Measurements from ENCODE around the gene RPS21. TPM values are rescaled to one million over a fixed set of nuclear protein-coding genes. Genes with fewer than 3 reads are reported as not detected.

RPS21 gene
- total and polyA plus RNA-seq, 4 donors, result 278 to 1,588 (median 439) TPM

DNA sequence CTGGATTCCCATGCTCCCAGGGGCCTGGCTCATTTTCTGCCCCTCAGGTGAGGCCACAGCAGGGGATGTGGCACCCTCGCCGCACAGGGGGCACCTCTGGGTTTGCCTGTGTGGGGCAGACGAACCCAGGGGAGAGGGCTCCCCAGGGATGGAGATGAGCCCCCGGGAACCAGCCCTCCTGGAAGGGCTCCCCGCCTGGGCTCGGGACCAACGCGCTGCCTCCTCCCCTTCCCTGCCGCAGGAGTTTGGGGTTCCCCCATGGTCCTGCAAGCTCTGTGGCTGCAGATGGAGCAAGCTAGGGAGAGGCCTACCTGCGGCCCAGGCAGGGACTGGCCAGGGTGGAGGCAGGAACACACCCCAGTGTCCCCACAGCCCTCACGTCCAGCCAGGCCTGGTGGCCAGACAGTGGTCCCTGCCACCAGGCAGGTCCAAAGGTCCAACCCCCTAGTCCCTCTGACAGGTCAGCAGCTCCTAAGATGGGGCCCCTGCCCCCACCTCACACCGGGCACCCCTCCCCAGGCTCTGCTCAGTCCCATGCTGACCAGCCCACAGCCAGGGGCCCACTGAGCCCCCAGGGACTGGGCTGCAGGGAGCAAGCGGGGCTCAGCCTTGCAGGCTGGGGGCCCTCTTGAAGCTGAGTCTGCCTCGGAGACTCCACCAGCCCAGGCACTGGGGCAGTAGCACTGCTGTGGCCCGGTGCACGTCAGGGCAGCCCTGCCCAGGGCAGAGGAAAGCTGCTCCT is 33.4 kb upstream of the RPS21 start:
- Histone ChIP-seq H3K36me3 (ENCODE audit: control insufficient read depth in 4 of 4, insufficient read depth in 3 of 4, low read depth in 1 of 4, low read length in 3 of 4) (peaks cover 0 to 5% (median 3%) of the 10 kb centered on the region in 4 donors), H3K9me3 (ENCODE audit: control insufficient read depth in 4 of 4, low read length in 3 of 4) (no peaks in the 10 kb centered on the region), H3K4me3 (ENCODE audit: low read depth in 1 of 3, low read length in 3 of 3) (peak overlapping the region in 1 of 3 donors; percentile 23), H3K27me3 (ENCODE audit: control insufficient read depth in 4 of 4, insufficient read depth in 4 of 4, low read length in 3 of 4) (no peaks in the 10 kb centered on the region), H3K27ac (ENCODE audit: low read depth in 1 of 2, low read length in 2 of 2) (peak overlapping the region; percentile 84 to 88), H3K4me1 (ENCODE audit: control insufficient read depth in 4 of 4, insufficient read depth in 4 of 4, low read length in 3 of 4) (peaks cover 45 to 64% (median 56%) of the 10 kb centered on the region in 4 donors), H3K9ac (ENCODE audit: low read depth in 1 of 2, low read length in 2 of 2) (peak overlapping the region in 1 of 2 donors; percentile 38)
- WGBS, result 74% methylated on average over 16 of the region's 16 CpGs
- no peak for TF ChIP-seq EGR1 (IDR thresholded peaks at IDR 0.05; ENCODE audit: low read depth in 2 of 2)
- no peak for TF ChIP-seq HNF4A (conservative IDR thresholded peaks at IDR 0.05)
- TF ChIP-seq RXRA (IDR thresholded peaks at IDR 0.05), result no peak
- TF ChIP-seq TAF1 (conservative IDR thresholded peaks at IDR 0.05), result no peak
- TF ChIP-seq, protein P1, sequence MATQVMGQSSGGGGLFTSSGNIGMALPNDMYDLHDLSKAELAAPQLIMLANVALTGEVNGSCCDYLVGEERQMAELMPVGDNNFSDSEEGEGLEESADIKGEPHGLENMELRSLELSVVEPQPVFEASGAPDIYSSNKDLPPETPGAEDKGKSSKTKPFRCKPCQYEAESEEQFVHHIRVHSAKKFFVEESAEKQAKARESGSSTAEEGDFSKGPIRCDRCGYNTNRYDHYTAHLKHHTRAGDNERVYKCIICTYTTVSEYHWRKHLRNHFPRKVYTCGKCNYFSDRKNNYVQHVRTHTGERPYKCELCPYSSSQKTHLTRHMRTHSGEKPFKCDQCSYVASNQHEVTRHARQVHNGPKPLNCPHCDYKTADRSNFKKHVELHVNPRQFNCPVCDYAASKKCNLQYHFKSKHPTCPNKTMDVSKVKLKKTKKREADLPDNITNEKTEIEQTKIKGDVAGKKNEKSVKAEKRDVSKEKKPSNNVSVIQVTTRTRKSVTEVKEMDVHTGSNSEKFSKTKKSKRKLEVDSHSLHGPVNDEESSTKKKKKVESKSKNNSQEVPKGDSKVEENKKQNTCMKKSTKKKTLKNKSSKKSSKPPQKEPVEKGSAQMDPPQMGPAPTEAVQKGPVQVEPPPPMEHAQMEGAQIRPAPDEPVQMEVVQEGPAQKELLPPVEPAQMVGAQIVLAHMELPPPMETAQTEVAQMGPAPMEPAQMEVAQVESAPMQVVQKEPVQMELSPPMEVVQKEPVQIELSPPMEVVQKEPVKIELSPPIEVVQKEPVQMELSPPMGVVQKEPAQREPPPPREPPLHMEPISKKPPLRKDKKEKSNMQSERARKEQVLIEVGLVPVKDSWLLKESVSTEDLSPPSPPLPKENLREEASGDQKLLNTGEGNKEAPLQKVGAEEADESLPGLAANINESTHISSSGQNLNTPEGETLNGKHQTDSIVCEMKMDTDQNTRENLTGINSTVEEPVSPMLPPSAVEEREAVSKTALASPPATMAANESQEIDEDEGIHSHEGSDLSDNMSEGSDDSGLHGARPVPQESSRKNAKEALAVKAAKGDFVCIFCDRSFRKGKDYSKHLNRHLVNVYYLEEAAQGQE (IDR thresholded peaks at IDR 0.05), result no peak
- no peak for TF ChIP-seq NR2F2 (IDR thresholded peaks at IDR 0.05)
- TF ChIP-seq, protein P2, sequence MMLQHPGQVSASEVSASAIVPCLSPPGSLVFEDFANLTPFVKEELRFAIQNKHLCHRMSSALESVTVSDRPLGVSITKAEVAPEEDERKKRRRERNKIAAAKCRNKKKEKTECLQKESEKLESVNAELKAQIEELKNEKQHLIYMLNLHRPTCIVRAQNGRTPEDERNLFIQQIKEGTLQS (IDR thresholded peaks at IDR 0.05), result no peak
- no peak for TF ChIP-seq YY1 (IDR thresholded peaks at IDR 0.05)
- TF ChIP-seq, protein P3, sequence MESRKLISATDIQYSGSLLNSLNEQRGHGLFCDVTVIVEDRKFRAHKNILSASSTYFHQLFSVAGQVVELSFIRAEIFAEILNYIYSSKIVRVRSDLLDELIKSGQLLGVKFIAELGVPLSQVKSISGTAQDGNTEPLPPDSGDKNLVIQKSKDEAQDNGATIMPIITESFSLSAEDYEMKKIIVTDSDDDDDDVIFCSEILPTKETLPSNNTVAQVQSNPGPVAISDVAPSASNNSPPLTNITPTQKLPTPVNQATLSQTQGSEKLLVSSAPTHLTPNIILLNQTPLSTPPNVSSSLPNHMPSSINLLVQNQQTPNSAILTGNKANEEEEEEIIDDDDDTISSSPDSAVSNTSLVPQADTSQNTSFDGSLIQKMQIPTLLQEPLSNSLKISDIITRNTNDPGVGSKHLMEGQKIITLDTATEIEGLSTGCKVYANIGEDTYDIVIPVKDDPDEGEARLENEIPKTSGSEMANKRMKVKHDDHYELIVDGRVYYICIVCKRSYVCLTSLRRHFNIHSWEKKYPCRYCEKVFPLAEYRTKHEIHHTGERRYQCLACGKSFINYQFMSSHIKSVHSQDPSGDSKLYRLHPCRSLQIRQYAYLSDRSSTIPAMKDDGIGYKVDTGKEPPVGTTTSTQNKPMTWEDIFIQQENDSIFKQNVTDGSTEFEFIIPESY (IDR thresholded peaks at IDR 0.05), result no peak
- DNase-seq (ENCODE audit: low spot score), result no peak

DNA sequence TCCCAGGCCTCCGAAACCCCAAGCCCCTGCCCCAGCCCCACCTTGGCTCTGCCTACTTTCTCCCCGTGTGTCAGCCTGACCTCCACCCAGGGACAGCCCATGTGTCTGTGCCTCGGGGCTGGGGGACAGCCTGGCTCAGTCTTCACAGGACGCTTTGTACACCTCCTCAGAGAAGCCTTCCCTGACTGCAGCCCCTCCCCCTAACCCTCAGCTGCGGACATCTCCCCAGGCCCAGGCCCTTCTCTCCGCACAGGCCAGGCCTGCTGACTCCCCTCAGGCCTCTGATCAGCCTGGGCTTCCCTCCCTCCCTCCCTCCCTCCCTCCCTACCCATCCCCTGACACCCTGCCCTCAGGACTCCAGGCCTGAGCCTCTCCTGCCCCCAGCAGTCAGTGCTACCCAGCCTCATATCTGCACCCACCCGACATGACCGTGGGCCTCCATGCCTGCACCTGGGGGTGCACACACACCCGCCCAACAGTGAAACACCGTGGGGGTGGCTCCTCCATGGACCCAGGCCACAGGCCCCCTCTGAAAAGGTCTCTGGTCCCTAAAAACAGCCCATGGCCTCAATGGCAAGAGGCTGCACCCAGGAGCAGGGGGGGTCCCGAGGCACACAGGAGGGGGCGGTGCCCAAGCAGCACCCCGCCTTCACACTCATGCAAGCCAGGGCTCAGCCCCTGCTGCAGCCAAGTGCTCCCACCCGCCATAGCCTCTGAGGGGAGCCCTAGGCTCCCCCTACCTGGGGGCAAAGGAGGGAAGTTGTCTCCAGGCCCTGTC is 32.7 kb upstream of the RPS21 start:
- no peak overlapping the region for H3K4me3 ChIP-seq (ENCODE audit: low read depth in 1 of 3, low read length in 3 of 3)
- WGBS, result 75% methylated on average over 14 of the region's 14 CpGs
- peak overlapping the region in 1 of 2 donors; percentile 88 for H3K27ac ChIP-seq (ENCODE audit: low read depth in 1 of 2, low read length in 2 of 2)
- no peak for DNase-seq (ENCODE audit: low spot score)
- peak overlapping the region in 1 of 2 donors; percentile 59 for H3K9ac ChIP-seq (ENCODE audit: low read depth in 1 of 2, low read length in 2 of 2)
- no peaks in the 10 kb centered on the region for H3K9me3 ChIP-seq (ENCODE audit: control insufficient read depth in 4 of 4, low read length in 3 of 4)
- H3K27me3 ChIP-seq (ENCODE audit: control insufficient read depth in 4 of 4, insufficient read depth in 4 of 4, low read length in 3 of 4), result no peaks in the 10 kb centered on the region
- H3K4me1 ChIP-seq (ENCODE audit: control insufficient read depth in 4 of 4, insufficient read depth in 4 of 4, low read length in 3 of 4), result peaks cover 52 to 71% (median 62%) of the 10 kb centered on the region in 4 donors
- H3K36me3 ChIP-seq (ENCODE audit: control insufficient read depth in 4 of 4, insufficient read depth in 3 of 4, low read depth in 1 of 4, low read length in 3 of 4), result peaks cover 0 to 5% (median 3%) of the 10 kb centered on the region in 4 donors
- TF ChIP-seq JUND (IDR thresholded peaks at IDR 0.05) (no peak), TAF1 (conservative IDR thresholded peaks at IDR 0.05) (no peak), RAD21 (IDR thresholded peaks at IDR 0.05) (no peak), HNF4G (IDR thresholded peaks at IDR 0.05) (no peak), GABPA (IDR thresholded peaks at IDR 0.05 in 1 of 2, conservative IDR thresholded peaks at IDR 0.05 in 1 of 2) (no peak), FOXA1 (IDR thresholded peaks at IDR 0.05) (no peak), NR2F2 (IDR thresholded peaks at IDR 0.05) (no peak), EGR1 (IDR thresholded peaks at IDR 0.05; ENCODE audit: low read depth in 2 of 2) (no peak)
- TF ChIP-seq, protein P4, sequence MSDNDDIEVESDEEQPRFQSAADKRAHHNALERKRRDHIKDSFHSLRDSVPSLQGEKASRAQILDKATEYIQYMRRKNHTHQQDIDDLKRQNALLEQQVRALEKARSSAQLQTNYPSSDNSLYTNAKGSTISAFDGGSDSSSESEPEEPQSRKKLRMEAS (IDR thresholded peaks at IDR 0.05), result no peak
- TF ChIP-seq, protein P1 (IDR thresholded peaks at IDR 0.05), result no peak
- TF ChIP-seq, protein P5, sequence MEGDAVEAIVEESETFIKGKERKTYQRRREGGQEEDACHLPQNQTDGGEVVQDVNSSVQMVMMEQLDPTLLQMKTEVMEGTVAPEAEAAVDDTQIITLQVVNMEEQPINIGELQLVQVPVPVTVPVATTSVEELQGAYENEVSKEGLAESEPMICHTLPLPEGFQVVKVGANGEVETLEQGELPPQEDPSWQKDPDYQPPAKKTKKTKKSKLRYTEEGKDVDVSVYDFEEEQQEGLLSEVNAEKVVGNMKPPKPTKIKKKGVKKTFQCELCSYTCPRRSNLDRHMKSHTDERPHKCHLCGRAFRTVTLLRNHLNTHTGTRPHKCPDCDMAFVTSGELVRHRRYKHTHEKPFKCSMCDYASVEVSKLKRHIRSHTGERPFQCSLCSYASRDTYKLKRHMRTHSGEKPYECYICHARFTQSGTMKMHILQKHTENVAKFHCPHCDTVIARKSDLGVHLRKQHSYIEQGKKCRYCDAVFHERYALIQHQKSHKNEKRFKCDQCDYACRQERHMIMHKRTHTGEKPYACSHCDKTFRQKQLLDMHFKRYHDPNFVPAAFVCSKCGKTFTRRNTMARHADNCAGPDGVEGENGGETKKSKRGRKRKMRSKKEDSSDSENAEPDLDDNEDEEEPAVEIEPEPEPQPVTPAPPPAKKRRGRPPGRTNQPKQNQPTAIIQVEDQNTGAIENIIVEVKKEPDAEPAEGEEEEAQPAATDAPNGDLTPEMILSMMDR (IDR thresholded peaks at IDR 0.05; ENCODE audit: low read depth, low read length, missing input control), result no peak

Data from liver (tissue), 9 donors.